Hematopoietic multipotent progenitor cell treated with erythropoietin and hydrocortisone succinate and interleukin-3 and kit ligand, for 15 days (in vitro differentiated cells): ENCODE data around the gene ULK3.
A peak's percentile ranks its signal among the peaks of the same experiment; 100 is the strongest.

Experiments
- DNase-seq: peaks from one replicate; pipeline ENCODE4 v3.0.0-alpha.2; 2015; ENCODE audit warnings: low spot score

ULK3 gene

DNA sequence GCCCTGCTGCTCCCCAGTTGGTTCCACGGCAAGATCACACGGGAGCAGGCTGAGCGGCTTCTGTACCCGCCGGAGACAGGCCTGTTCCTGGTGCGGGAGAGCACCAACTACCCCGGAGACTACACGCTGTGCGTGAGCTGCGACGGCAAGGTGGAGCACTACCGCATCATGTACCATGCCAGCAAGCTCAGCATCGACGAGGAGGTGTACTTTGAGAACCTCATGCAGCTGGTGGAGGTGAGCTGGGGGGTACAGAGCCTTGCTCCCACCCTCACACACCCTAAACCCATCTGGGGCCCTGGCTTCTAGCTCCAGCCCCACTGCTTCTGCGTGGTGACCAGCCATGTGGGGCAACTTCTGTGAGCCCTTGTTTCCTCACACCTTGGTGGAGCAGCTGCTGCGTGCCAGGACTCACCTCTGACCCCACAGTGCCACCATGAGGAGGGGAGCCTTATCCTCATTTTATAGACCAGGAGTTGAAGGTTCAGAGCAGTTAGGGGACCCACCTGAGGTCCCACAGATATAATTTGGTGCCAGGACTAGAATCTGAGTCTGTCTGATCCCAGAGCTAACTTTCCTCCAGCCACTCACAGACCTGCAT is 43.6 kb downstream of the ULK3 start:
- DNase-seq, result no peak

GRCh38 chr15:74798388-74799254 is 44.3 kb downstream of the ULK3 start:
- DNase-seq, result no peak

- no peak for DNase-seq
These were observed 46.9 kb downstream of the ULK3 start for GRCh38 chr15:74795966-74796625.

DNA sequence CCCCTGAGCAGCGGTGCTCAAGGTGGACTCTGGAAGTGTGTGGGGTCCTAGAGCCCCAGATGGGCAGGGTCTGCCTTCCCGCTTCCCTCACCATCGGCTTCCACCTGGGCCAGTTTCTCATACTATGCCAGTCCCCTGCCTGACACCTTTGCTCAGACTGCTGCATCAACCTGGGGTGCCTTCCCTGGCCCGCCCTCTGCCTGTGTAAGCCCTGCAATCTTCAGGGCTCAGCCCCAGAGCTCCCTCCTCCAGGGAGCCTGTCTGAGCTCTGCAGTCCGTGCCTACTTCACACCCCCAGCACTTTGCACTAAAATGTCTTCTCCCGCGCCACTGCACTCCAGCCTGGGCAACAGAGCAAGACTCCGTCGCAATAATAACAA is 48.0 kb downstream of the ULK3 start:
- no peak for DNase-seq

- DNase-seq, result no peak
These were observed 48.5 kb downstream of the ULK3 start for GRCh38 chr15:74794248-74794969.

GRCh38 chr15:74793135-74794028 is 49.6 kb downstream of the ULK3 start:
- no peak for DNase-seq

GRCh38 chr15:74792227-74793016 is 50.5 kb downstream of the ULK3 start:
- DNase-seq, result no peak

DNA sequence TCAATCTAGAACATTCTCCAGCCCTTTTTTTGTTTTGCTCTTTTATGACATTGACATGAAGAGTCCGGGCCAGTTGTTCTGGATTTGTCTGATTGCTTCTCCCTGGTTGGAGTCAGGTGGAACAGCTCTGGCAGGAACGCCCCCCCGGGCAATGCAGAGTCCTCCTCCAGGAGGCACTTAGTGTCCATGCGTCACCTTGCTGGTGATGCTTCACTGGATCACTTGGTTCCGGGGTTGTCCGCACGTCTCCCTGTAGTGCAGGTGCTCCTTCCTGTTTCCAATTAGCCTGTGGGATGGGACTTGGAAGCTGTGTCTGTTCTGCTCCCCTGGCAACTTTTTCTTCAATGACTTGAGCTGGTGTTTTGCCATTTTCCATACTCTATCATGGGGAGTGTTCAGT is 51.3 kb downstream of the ULK3 start:
- no peak for DNase-seq

DNA sequence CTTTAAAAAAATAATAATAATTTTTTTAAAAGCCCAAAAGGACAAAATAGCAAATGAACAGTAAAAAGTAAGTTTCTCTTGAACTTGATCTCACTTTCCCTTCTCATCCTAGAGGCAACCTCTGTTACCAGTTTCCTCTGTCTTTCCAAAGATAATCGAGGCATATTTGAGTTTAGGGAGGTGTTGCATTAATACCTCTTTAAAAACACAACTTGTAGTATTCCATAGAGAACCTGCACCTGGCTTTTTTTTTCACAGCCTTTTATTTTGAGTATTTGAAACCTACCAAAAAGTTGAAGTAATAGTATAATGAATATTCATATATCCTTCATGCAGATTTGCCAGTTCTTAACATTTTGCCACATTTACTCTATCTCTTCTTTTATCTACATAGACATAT is 51.9 kb downstream of the ULK3 start:
- DNase-seq, result no peak

- no peak for DNase-seq
These were observed 52.7 kb downstream of the ULK3 start for GRCh38 chr15:74790080-74790916.

DNA sequence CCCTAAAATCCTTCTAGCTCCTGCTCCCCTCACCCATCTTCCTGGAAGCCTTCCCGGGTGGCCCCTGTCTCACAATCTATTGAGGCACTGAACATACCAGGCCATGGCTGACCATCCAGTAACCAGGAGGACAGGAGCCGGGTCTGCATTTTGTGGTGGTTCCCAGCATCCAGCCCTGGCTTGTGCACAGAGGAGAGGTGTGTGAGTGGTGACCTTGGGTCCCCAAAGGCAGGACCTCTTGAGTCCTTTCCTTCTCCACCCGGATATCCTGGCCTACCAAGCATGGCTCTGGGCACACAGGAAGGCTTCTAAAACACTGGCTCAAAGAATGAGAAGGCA is 53.2 kb downstream of the ULK3 start:
- DNase-seq, result no peak

DNA sequence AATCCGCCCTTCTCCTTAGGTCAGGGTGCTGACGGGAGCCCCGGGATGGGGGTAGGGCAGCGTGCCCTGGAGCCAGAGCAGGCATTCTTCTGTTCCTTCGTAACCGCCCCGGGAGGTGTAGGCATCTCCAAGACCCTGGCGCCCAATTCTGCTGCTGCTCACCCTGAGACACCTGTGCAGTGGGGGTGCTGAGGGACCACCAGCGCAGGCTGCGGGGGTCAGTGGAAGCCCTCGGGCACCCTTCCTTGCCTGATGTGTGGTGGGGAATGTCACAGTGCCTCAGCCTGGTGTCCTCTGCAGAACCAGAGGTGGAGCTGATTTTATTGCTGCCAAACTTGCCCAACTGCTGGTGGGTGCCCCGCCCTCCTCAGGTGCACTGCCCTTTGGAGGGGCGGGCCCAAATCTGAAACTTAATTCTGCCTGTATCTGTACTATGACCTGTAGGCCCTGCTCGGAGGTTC is 53.8 kb downstream of the ULK3 start:
- no peak for DNase-seq

- DNase-seq, result no peak
These were observed 54.2 kb downstream of the ULK3 start for GRCh38 chr15:74788683-74789151.

DNA sequence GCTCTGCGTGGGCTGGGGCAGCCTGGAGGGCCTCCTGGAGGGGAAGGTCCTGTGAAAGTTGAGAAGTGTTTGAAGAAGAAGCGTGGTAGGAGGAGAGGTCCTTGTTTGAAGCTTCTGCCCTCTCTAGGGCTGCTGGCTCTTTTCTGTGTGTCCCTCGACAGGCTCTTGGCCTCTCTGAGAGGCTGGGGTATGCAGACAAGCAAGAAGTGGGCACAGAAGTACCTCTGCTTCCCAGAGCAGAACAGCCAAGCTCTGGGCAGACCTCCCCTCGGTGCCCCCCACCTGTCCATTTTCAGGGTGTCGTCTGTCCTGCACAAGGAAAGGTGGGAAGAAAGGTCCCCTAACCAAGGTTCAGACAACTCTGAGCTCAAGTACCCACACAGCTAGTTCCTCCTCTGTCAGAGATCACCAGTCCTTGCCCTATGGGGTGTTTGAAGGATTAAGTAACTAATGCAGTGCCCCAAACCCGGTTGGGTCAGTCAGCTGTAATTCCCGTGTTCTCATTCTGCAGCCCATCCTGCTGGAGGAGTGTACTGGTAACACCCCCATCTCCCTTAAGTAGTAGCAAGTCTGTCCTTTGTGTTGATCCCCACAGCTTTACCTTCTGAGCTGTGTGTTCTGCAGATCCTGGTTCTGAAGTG is 54.8 kb downstream of the ULK3 start:
- no peak for DNase-seq

GRCh38 chr15:74787251-74788041 is 55.5 kb downstream of the ULK3 start:
- DNase-seq, result peak; percentile 77

DNA sequence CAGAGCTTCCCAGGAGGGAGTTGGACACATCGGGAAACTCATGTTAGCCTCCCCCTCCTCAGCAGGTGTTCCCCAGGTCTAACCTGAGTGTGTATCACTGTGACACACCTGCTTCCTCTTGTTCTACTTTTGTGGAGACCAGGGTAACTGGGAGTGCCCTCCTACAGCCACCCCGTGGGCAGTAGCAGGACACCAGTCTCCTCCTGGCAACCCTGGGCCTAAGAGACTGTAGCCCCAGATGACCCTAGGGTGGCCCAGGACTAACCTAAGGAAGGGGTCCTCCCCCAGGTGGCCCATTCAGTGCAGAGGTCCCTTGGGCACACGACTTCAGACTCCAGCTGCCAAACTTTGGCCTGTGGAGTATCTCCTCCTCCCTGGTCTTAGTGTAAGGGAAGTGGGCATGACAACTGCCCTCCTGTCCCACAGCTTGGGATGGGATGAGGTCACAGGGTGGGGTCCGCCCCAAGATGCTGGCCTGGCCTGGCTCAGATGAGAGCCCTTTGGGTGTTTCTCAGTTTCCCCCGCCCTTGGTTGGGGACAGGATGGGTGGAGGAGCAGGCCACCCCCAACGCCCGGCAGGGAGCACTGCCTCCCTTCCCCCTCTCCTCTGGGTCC is 56.3 kb downstream of the ULK3 start:
- no peak for DNase-seq
